ENCODE data around the gene ACTR1A.

- TF ChIP-seq POLR2AphosphoS5 (IDR thresholded peaks at IDR 0.05; ENCODE audit: borderline replicate concordance, low read depth, low read length) (no peak), EZH2 (IDR thresholded peaks at IDR 0.05) (no peak)
Measured at GRCh38 chr10:102444851-102445250, 57.7 kb downstream of the ACTR1A start.

Data from SK-N-MC (cell line).